HG03460 (cell line): ENCODE results near the gene DENND11.

ENCODE experiments used
- ATAC-seq: cut with Tn5 transposase; IDR thresholded peaks from one replicate; pipeline ENCODE4 v1.9.1; 2021; ENCODE audit not compliant: unreplicated experiment

The DENND11 gene

GRCh38 chr7:141685285-141686023 is 16.5 kb downstream of the DENND11 start:
- no peak for ATAC-seq

- ATAC-seq: no peak
Observed at GRCh38 chr7:141679014-141679413, 23.0 kb downstream of the DENND11 start.

DNA sequence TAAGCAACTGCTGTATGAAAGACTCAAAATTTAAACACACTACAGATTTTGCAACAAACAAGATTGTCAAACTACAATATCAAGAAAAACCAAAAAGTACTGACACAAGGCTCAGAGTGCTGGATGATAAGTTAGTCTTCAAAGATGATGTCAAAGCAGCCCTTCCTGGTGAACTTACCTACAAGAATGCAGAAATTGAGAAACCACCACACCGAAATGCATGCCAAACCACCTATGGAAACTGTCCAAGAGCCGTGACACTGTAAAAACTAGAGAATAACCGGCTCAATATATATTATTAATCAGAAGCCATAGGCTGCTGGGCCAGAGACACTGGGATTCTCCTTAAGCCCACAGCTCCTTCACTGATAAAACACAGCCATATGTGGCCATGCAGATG is 25.3 kb downstream of the DENND11 start:
- no peak for ATAC-seq

- no peak for ATAC-seq
Observed at GRCh38 chr7:141675436-141676215, 26.3 kb downstream of the DENND11 start.

DNA sequence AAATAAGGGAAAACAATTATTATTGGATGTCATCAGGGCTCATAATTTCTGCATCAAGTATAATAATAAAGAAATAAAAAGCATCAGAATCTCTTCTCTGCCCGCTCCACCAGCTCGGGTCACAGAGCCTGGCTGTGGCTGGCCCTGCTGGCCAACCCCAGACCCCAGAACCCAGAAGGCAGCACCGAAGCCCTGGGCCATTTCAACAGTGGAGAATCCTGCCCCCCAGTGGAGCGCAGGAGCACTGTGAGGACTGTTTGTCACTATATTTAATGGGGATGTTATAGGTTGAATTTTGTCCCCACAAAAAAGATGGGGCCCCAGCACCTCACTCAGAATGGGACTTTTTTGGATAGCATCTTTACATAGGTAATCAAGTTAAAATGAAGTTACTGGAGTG is 27.3 kb downstream of the DENND11 start:
- ATAC-seq: no peak

- ATAC-seq: no peak
Observed at GRCh38 chr7:141674171-141674671, 27.7 kb downstream of the DENND11 start.

DNA sequence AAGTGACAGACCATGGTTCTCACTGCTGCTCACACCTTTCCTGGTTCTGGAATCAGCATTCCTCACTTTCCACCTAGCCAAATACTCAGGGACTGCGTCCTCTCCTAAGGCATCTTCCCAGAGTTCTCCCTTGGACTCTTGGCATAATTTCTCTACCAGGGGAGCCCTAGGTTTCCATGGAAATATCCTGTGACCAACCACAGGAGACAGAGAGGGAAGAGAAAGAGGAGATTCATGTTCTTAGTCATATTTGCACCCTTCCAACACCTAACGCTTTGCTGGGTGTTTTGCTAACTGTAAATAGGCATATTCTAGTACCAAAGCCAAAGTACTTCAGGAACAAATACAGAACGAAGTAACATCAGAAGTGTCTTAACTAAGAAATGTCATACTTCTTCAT is 28.6 kb downstream of the DENND11 start:
- no peak for ATAC-seq

DNA sequence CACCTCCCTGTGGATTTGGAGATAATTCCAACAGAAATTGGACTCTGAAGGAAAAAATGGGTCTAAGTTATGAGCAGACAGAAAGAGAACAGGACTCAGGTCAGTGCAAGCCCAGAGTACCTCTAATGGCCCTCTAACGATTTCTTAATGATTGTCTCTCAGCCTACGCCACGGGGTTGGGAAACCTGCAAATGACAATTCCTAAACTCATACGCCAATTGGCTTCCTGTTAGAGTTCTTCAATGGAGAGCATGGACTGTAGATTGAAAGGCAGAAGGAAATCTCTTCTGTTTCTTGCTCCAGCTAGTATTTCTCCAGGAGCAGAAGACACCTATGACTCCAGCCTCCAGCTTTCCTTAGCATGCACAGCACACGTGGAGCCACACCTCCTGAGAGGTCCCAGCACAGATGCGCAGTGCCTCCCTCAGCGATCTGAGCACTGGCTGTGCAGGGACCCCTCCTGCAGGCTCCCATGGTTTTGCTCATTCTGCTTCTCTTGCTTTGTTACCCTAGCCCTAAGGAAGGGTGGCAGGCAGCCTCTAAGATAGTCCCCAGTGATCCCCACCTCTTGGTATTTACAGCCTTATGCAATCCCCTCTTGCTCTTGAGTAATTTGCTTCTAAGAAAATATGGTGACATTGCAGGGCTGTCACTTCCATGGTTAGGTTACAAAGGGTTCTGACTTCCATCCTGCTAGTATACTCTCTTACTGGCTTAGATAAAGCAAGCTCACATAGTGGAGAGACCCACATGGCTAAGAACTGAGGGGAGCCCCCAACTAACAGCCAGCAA is 30.1 kb downstream of the DENND11 start:
- ATAC-seq: no peak

DNA sequence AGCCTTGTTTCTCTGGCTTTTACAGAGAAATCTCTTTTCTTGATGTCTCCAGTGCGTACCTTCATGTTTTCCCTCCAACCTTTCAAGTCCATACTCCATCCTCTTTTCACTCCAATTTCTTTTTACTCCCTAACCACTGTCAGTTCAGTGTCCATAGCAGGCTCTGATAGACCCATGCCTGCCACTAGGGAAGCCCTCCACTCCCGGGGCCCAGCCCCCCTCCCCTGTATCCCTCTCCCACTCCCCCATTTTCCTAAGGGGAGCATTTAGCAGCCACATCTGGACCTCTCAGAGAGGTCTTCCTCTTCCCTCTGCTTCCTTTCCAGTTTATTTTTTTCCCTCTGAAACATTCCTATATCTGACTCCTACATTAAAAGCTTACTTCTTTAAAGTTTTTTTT is 33.1 kb downstream of the DENND11 start:
- no peak for ATAC-seq

DNA sequence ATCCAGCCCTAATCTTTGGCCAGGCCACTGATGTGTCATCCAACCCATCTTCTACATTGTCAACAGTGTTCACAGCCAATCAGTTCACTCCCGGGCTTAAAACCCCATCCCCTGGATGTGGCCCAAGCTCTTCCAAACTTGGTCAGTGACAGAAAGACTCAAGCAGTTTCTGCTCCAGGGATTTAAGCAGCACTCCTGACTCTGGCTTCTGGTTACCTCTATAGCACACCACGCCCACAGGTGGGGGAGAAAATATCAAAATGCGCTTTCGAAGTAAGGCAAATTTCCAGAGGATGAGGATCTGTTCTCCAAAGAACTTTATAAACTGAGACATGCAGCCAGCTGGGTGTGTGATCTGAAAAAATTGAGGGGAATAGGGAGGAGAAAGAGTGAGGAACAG is 35.9 kb downstream of the DENND11 start:
- ATAC-seq: no peak

- ATAC-seq: no peak
Observed at GRCh38 chr7:141665208-141666035, 36.5 kb downstream of the DENND11 start.

DNA sequence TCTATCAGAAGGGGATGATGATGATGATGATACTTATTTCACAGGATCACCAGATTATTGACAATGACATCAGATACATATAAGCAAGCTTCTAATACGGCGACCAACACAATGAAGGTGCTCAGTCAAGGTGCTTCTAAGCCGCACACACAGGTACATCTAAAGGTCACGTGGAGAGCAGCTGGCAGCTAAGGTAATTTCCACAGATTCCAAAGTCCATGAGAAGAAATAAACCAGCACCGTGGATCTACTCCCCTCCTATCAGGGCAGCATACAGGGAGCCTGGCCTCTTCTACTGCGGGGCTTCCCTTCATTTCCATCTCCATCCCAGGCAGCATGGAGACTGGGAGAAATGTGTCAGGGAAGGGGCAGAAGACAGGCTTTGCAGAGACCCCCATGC is 37.5 kb downstream of the DENND11 start:
- ATAC-seq: no peak

DNA sequence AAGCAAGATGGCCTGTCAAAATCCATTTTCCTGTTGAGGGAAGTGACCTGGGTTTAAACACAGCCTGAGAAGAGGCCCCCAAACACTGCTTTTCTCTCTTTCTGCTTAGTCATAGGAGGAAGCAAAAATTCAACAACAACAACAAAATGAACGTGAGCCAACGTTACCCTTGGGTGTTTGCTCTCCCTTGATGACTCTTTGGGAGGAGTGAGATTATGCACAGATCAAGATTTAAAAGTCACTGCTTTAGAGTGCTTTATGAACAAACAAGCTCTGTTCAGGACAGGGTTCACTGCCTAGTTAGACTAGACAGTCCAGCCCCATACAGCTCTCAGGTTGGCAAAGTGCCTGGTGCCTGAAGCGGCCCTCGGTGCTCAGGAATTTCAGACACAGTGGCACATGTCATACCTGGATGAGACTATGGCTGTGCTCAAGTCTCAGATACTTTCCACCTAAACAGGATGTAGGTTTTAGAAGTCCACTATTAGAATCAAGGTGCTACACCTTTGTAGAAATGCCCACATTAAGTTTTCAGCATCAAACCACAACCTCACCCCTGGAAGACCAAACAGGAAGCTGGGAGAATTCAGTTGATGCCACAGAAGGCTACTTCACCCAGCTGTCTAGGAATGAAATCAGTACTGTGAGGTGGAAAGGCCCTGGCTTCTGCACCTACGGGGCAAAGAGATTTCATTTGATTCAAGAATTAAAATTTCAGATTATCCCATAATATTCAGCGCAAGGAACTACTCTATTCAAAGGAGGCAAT is 38.7 kb downstream of the DENND11 start:
- ATAC-seq: no peak

DNA sequence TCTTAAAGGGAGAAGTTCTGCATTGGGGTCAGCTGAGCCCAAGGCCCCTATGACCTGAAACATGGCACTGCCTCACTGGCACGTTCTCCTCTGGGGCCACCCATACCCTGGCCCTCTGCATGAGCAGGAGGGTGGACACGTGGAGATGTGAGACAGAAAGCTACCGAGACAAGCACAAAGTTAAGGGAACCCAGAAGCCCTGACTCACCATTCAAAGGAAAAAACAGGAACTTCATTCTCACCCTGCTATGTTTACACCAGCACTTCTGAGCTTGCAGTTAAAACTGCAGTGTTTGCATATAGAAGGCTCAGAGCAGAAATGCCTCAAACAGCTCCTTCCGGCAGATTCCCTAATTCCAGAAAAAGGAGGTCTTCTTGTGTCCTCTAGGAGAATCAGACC is 41.7 kb downstream of the DENND11 start:
- no peak for ATAC-seq

- no peak for ATAC-seq
Observed at GRCh38 chr7:141659501-141659900, 42.5 kb downstream of the DENND11 start.

DNA sequence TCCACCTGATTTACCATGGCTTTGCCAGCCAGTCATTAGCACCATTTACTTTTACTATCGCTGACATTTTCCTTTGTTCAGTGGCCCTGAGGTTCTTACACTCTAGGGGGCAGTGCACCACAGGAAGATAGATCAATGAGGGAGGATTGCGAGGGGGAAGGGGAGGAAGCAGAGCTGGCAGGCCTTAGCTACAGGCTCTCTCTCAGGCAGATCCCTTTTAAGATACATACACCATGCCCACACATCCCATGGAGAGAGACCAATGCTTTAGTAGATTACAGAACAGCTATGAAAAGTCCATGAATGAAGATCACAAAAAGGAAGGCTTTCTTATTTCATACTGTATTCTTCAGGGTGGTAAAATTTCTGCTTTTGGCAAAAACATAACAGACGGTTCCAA is 47.4 kb downstream of the DENND11 start:
- peak; percentile 85 for ATAC-seq

DNA sequence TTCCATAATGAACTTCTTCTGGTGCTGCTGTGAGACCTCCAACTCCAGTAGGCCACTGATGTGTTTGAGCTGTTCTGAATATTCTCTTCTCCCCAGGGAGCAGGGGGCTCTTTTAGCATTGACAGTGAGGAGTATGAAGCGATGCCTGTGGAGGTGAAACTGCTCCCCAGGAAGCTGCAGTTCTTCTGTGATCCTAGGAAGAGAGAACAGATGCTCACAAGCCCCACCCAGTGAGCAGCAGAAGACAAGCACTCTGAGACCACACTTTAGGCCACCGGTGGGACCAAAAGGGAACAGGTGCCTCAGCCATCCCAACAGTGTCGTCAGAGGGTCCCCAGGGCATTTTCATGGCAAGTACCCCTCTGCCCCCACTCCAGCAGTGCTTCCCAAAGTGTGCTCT is 49.3 kb downstream of the DENND11 start:
- no peak for ATAC-seq
